Activated CD4-positive, alpha-beta memory T cell treated with anti-CD3 and anti-CD28 coated beads for 36 hours (primary cell): ENCODE measurements around the gene ZNF266. TPM values are rescaled to one million over a fixed set of nuclear protein-coding genes. Genes with fewer than 3 reads are reported as not detected.

Experiments used
- CTCF ChIA-PET: fragments of 350-600 bp; sonication (Branson Sonifier 250); formaldehyde crosslinking; loops from one replicate; lab custom pipeline; 2021; ENCODE audit warnings: antibody characterized with exemption, inconsistent platforms; lab: Charles Lee
- POLR2A ChIA-PET: fragments of 350-600 bp; sonication (Branson Sonifier 250); formaldehyde crosslinking; loops from one replicate; lab custom pipeline; 2021; ENCODE audit warnings: antibody characterized with exemption; lab: Charles Lee
- DNase-seq: peaks from one replicate; pipeline ENCODE4 v3.0.0-alpha.2; 2020
- H3K27ac Mint-ChIP-seq: one replicate; pipeline ENCODE4 v1.8.0; 2021; ENCODE audit warnings: mixed read lengths
- H3K27me3 Mint-ChIP-seq: one replicate; pipeline ENCODE4 v1.8.0; 2021; ENCODE audit warnings: mixed read lengths
- H3K36me3 Mint-ChIP-seq: one replicate; pipeline ENCODE4 v1.8.0; 2021; ENCODE audit warnings: mixed read lengths
- H3K4me1 Mint-ChIP-seq: one replicate; pipeline ENCODE4 v1.8.0; 2021; ENCODE audit warnings: low read depth, mixed read lengths
- H3K4me3 Mint-ChIP-seq: one replicate; pipeline ENCODE4 v1.8.0; 2021; ENCODE audit warnings: mild to moderate bottlenecking, mixed read lengths
- H3K9me3 Mint-ChIP-seq: one replicate; pipeline ENCODE4 v1.8.0; 2021; ENCODE audit warnings: mixed read lengths
- intact Hi-C: fragments of 100-400 bp; cut with micrococcal nuclease; formaldehyde crosslinking; loops from one replicate; pipeline ENCODE4 v1.15.1; 2023
- total RNA-seq, 2 experiments: library from RNA; stranded (reverse); gene quantifications; one replicate each; pipeline ENCODE4 v1.2.3, GENCODE V29; 2021

ZNF266 gene
- total RNA-seq, 2 experiments from 2014 or later = 20.0 to 23.4 TPM

DNA sequence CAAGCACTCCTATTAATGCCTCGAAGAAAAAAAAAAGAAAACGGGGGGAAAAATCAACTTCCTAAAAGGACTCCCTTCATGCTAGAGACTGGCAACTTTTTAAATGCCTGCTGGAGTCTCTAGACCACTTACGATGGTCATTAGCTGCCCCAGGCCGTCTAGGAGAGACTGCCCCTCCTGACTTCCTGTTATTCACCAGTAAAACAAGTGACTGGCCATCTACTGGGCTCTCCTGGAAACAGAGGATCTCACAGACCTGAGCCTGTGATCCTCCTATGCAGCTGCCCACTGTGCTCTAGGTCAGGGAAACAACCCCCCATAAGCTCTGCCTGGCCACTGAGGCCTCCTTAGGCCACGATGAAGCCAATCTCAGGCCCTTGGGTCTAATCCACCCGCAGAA lies 7.4 kb downstream of the ZNF266 start:
- Mint-ChIP-seq H3K27ac (no peak overlapping the region), H3K36me3 (peaks cover 92% of the 10 kb centered on the region), H3K9me3 (peaks cover 43% of the 10 kb centered on the region), H3K4me3 (no peak overlapping the region), H3K4me1 (peaks cover 7% of the 10 kb centered on the region), H3K27me3 (no peaks in the 10 kb centered on the region)
- CTCF ChIA-PET = no interaction called here
- DNase-seq = no peak
- intact Hi-C loops = no loop called here
- POLR2A ChIA-PET = no interaction called here

DNA sequence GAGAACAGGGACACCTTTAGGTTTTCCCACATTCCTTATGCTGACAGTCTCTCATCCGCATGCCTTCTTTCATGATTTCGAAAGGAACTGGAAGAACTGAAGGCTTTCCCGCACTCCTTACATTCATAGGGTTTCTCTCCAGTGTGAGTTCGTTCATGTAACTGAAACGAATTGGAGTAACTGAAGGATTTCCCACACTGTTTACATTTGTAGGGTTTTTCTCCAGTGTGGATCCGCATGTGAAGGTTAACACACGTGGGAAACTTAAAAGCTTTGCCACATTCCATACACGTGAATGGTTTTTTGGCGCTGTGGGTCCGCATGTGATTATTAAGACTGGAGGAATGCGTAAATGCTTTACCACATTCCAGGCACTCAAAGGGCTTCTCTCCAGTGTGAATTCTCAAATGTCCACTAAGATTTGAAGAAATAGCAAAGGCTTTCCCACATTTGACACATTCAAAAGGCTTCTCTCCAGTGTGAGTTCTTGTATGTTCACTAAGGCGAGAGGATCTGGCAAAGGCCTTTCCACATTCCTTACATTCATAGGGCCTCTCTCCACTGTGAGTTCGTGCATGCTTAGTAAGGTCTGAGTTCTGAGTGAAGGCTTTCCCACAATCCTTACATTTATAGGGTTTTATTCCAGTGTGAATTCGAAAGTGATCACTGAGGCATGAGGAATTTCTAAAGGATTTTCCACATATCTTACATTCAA lies 22.0 kb downstream of the ZNF266 start:
- H3K27ac Mint-ChIP-seq = no peak overlapping the region
- H3K27me3 Mint-ChIP-seq = no peaks in the 10 kb centered on the region
- H3K4me3 Mint-ChIP-seq = no peak overlapping the region
- peaks cover 81% of the 10 kb centered on the region for H3K36me3 Mint-ChIP-seq
- H3K9me3 Mint-ChIP-seq = peaks cover 83% of the 10 kb centered on the region
- DNase-seq = no peak
- ChIA-PET CTCF (no interaction called here), POLR2A (no interaction called here)
- intact Hi-C loops = no loop called here
- no peaks in the 10 kb centered on the region for H3K4me1 Mint-ChIP-seq

DNA sequence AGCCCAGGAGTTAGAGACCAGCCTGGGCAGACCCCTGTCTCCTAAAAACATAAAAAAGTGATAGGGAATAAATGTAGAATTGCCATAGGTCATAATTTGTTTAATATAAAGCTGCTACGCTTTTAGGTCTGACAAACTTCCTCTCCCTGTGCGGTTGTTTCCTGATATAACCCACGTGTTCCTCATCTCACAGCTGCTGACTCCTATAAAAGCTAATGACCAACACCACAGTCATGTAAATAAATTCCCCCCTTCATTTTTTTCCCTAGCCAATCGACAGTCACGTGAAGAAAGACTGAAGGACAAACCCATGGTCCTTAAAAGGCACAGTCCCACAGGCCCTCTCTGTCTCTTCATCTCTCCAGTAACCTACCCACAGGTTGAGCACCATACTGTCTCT lies 27.5 kb downstream of the ZNF266 start:
- peaks cover 64% of the 10 kb centered on the region for H3K36me3 Mint-ChIP-seq
- H3K4me3 Mint-ChIP-seq = no peak overlapping the region
- H3K9me3 Mint-ChIP-seq = peaks cover 82% of the 10 kb centered on the region
- no peak for DNase-seq
- no peaks in the 10 kb centered on the region for H3K27me3 Mint-ChIP-seq
- CTCF ChIA-PET = no interaction called here
- peaks cover 15% of the 10 kb centered on the region for H3K4me1 Mint-ChIP-seq
- POLR2A ChIA-PET = no interaction called here
- intact Hi-C loops = no loop called here
- no peak overlapping the region for H3K27ac Mint-ChIP-seq

DNA sequence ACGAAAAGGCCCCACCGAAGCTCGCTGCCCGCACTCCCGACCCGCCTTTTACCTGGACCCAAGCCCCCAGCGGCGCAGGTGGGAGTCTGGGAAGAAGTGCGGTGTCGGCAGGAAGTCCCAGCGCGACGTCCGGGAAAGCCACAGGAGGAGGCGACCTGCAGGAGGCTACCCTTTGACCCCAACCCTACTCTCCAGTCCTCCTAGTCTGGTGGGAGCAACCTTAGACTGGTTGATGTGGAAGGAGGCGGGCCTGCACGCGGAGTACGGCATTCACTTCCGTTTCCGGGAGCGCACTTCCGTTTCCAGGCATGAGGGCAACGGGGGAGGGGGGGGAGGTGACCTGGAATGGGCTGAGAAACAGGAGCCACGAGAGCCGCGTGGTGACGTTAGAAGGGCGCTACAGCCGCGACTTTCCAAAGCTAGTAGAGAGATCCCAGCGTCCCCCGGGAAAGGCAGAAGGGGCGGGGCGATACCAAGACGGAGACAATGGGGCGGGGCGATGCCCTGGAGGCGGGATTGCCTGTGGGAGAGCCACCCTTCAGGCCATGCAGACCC lies 28.5 kb downstream of the ZNF266 start:
- intact Hi-C loops = no loop called here
- ChIA-PET CTCF (interaction anchor here (0.6 kb wide), 1 partner anchor 269 kb away, joined by 3 read pairs; no protein-coding TSS in a partner anchor), POLR2A (interaction anchor here (0.7 kb wide), 1 partner anchor 498 kb away, joined by 3 read pairs; no protein-coding TSS in a partner anchor)
- no peaks in the 10 kb centered on the region for H3K27me3 Mint-ChIP-seq
- H3K27ac Mint-ChIP-seq = no peak overlapping the region
- peak; percentile 66 for DNase-seq
- H3K36me3 Mint-ChIP-seq = peaks cover 54% of the 10 kb centered on the region
- peaks cover 75% of the 10 kb centered on the region for H3K9me3 Mint-ChIP-seq
- H3K4me3 Mint-ChIP-seq = peak overlapping the region; percentile 67
- peaks cover 15% of the 10 kb centered on the region for H3K4me1 Mint-ChIP-seq

DNA sequence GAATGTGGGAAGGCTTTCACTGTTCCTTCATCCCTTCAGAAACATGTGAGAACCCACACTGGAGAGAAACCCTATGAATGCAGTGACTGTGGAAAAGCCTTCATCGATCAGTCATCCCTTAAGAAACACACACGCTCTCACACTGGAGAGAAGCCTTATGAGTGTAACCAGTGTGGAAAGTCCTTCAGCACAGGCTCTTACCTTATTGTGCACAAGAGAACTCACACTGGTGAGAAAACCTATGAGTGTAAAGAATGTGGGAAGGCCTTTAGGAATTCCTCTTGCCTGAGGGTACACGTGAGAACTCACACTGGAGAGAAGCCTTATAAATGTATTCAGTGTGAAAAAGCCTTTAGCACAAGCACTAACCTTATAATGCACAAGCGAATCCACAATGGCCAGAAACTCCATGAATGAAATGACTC lies 54.0 kb downstream of the ZNF266 start:
- Mint-ChIP-seq H3K27me3 (no peaks in the 10 kb centered on the region), H3K27ac (no peak overlapping the region), H3K4me1 (no peaks in the 10 kb centered on the region), H3K4me3 (no peak overlapping the region), H3K36me3 (peaks cover 81% of the 10 kb centered on the region), H3K9me3 (peaks cover 86% of the 10 kb centered on the region)
- no peak for DNase-seq
- ChIA-PET CTCF (no interaction called here), POLR2A (no interaction called here)
- intact Hi-C loops = no loop called here

DNA sequence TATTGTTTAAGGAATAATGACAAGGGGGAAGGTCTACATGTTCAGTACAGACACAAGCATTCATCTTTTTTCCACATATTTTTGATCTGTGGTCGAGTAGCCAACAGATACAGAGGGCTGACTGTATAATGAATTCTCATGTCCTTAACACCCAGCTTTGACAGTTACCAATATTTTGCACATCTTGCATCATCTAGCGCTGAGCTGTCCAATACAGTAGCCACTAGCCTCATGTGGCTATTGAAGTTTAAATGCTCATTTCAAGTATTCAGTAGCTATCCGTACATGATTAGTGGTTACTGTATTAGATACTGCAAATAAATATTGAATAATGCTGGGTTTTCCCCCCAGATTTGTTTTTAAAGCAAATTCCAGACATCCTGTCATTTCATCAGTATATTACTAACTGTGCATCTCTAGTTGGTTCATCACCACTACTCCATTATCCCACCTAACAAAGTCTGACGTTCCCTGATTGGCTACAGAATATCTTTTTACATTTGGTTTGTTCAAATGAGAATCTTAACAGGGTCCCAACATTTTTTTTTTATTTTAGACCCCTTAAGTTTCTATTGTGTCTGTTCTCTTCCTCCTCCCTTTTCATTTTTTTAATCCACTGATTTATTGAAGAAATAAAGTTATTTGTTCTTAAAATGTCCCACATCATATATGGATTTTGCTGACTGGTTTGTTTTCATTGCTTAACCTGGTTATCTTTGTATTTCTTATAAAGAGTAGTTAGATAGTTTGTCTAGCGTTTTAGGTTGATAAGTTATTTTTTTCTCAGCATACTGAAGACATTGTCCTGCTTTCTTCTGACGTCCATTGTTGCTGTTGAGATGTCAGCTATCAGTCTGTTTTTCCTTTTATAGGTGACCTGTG lies 64.4 kb downstream of the ZNF266 start:
- no peak for DNase-seq
- H3K4me3 Mint-ChIP-seq = no peak overlapping the region
- ChIA-PET CTCF (interaction anchor here (1.2 kb wide), 1 partner anchor 19 kb away, joined by 4 read pairs; no protein-coding TSS in a partner anchor), POLR2A (no interaction called here)
- intact Hi-C loops = no loop called here
- H3K36me3 Mint-ChIP-seq = peaks cover 43% of the 10 kb centered on the region
- no peak overlapping the region for H3K27ac Mint-ChIP-seq
- H3K4me1 Mint-ChIP-seq = no peaks in the 10 kb centered on the region
- H3K27me3 Mint-ChIP-seq = no peaks in the 10 kb centered on the region
- peaks cover 82% of the 10 kb centered on the region for H3K9me3 Mint-ChIP-seq

DNA sequence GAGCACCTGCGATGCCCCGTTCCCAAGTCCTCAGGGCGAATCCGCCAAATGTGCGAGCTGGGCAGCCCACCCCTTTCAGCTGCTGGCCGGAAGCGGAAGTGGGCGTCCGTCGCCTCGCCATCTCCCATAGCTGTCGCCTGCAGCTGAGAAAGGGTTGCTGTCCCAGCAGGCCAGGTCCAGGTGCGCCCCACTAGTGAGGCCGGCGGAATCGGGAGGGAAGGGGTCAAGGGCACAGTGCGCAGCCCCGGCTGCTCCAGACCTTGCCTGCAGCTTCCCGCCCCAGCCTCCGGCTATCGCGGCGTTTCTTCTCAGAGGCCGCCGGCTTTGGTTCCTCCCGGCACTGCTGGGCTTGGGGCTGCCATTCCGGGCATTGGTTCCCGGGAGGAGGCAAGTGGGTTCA lies 72.5 kb downstream of the ZNF266 start, which contains the start of gene ZNF177:
TSS of gene ZNF177 (plus strand) at position 109 of the 400 bp plus-strand sequence. CDS start 15,299 bp downstream, outside the sequence.
- Mint-ChIP-seq H3K27ac (no peak within 1 kb of the TSS), H3K27me3 (peaks cover 8% of the 10 kb centered on the region), H3K9me3 (peaks cover 66% of the 10 kb centered on the region), H3K4me3 (no peak within 1 kb of the TSS), H3K36me3 (peaks cover 53% of the 10 kb centered on the region), H3K4me1 (no peaks in the 10 kb centered on the region)
- ChIA-PET POLR2A (no interaction called here), CTCF (no interaction called here)
- intact Hi-C loops = no loop called here
- no peak for DNase-seq

Other genes starting within 250 kb of the ZNF266 start
- gene OR7D4, start 216.0 kb downstream of the ZNF266 start, total RNA-seq = not detected
- gene OR7E24, start 184.6 kb downstream of the ZNF266 start, total RNA-seq = not detected
- gene ZNF699, start 125.7 kb downstream of the ZNF266 start, total RNA-seq = 1 to 10 TPM; 5.8 to 6.8 TPM
- gene ZNF559, start 111.4 kb downstream of the ZNF266 start, total RNA-seq = 1 to 10 TPM; 8.0 to 9.4 TPM
- gene ZNF177, start 72.6 kb downstream of the ZNF266 start, total RNA-seq = under 1 TPM; 0.43 to 0.46 TPM
- not detected for gene ZNF560, start 63.0 kb upstream of the ZNF266 start, total RNA-seq
- gene ZNF426, start 103.1 kb upstream of the ZNF266 start, total RNA-seq = 10 to 100 TPM; 11.4 to 12.5 TPM
- 10 to 100 TPM; 61.1 to 62.2 TPM for gene ZNF121, start 148.9 kb upstream of the ZNF266 start, total RNA-seq
- gene ZNF561, start 185.7 kb upstream of the ZNF266 start, total RNA-seq = 10 to 100 TPM; 24.7 to 25.5 TPM
- 10 to 100 TPM; 35.3 to 36.1 TPM for gene ZNF562, start 239.5 kb upstream of the ZNF266 start, total RNA-seq